OCI-LY7 (cell line): ENCODE data around the gene KICS2. TPM values are rescaled to one million over a fixed set of nuclear protein-coding genes. Genes with fewer than 3 reads are reported as not detected.

Experiments
- BruUV-seq: library from RNA; stranded (reverse); fragments of 400-500 nt; replicated peaks from 2 replicates; lab custom pipeline; 2021; lab: Mats Ljungman, UMichigan
- CTCF ChIA-PET: fragments of 300-600 bp; sonication (Branson Sonifier 250); formaldehyde crosslinking; loops from one replicate; lab custom pipeline; 2022; ENCODE audit warnings: antibody characterized with exemption; ENCODE audit not compliant: unreplicated experiment; lab: Charles Lee
- POLR2A ChIA-PET: fragments of 300-600 bp; sonication (Branson Sonifier 250); formaldehyde crosslinking; loops from one replicate; lab custom pipeline; 2022; ENCODE audit warnings: antibody characterized with exemption; lab: Charles Lee
- DNase-seq: peaks from one replicate; pipeline ENCODE4 v3.0.0-alpha.2; 2015; ENCODE audit warnings: low spot score
- H2AFZ ChIP-seq: fragments of 200-600 bp; sonication (generic), shearing (Covaris generic); 2 replicates; pipeline ENCODE4 v1.6.1; 2014; ENCODE audit warnings: mild to moderate bottlenecking, antibody characterized with exemption, low read length, moderate library complexity
- H3K27ac ChIP-seq: fragments of 200-600 bp; sonication (generic); 2 replicates; pipeline ENCODE4 v1.5.1; 2014; ENCODE audit warnings: mixed run types, low read depth, mild to moderate bottlenecking, moderate library complexity, low read length, inconsistent platforms; ENCODE audit not compliant: poor library complexity, severe bottlenecking
- H3K36me3 ChIP-seq: fragments of 200-600 bp; sonication (generic); 2 replicates; pipeline ENCODE4 v1.6.1; 2014; ENCODE audit warnings: mild to moderate bottlenecking, antibody characterized with exemption, low read length, moderate library complexity, mixed read lengths; ENCODE audit not compliant: insufficient read depth
- H3K4me1 ChIP-seq: fragments of 200-600 bp; sonication (generic); 2 replicates; pipeline ENCODE4 v1.5.1; 2014; ENCODE audit warnings: mild to moderate bottlenecking, low read length; ENCODE audit not compliant: insufficient read depth, poor library complexity, severe bottlenecking
- H3K4me2 ChIP-seq: fragments of 200-600 bp; sonication (generic); 2 replicates; pipeline ENCODE4 v1.6.1; 2014; ENCODE audit warnings: mild to moderate bottlenecking, low read length
- H3K4me3 ChIP-seq: fragments of 200-600 bp; sonication (generic); 2 replicates; pipeline ENCODE4 v1.5.1; 2014; ENCODE audit warnings: mild to moderate bottlenecking, low read depth, low read length; ENCODE audit not compliant: poor library complexity, severe bottlenecking
- H3K79me2 ChIP-seq: fragments of 200-600 bp; sonication (generic); 2 replicates; pipeline ENCODE4 v1.6.1; 2016; ENCODE audit warnings: low read depth, mild to moderate bottlenecking, low read length, moderate library complexity, mixed read lengths; ENCODE audit not compliant: insufficient read depth
- H3K9me2 ChIP-seq: fragments of 200-600 bp; sonication (generic); 2 replicates; pipeline ENCODE4 v1.6.1; 2016; ENCODE audit warnings: mild to moderate bottlenecking, low read length, mixed read lengths; ENCODE audit not compliant: insufficient read depth
- H3K9me3 ChIP-seq: fragments of 200-600 bp; sonication (generic); 2 replicates; pipeline ENCODE4 v1.6.1; 2014; ENCODE audit warnings: mild to moderate bottlenecking, mixed run types, low read length, mixed read lengths
- H4K20me1 ChIP-seq: fragments of 200-600 bp; sonication (generic); 2 replicates; pipeline ENCODE4 v1.6.1; 2014; ENCODE audit warnings: mild to moderate bottlenecking, antibody characterized with exemption, low read length, moderate library complexity, mixed read lengths; ENCODE audit not compliant: insufficient read depth
- EZH2phosphoT487 ChIP-seq: fragments of 200-600 bp; sonication (generic); IDR thresholded peaks from 2 replicates; pipeline ENCODE4 v1.6.1; 2018; ENCODE audit warnings: low read depth, borderline replicate concordance, mild to moderate bottlenecking, mixed run types, antibody characterized with exemption, low read length, moderate library complexity, mixed read lengths
- intact Hi-C: fragments of 100-400 bp; cut with micrococcal nuclease; formaldehyde crosslinking; loops from one replicate; pipeline ENCODE4 v1.10.0; 2022; ENCODE audit not compliant: unreplicated experiment
- small RNA-seq: library from RNA; depleted of rRNA; stranded (forward); fragments of <200 nt; gene quantifications from one replicate; pipeline ENCODE3, GENCODE V24; 2014
- total RNA-seq, 2 experiments: library from RNA; depleted of rRNA in 1 of 2; stranded (reverse); fragments of >200 nt in 1 of 2; shearing (Covaris generic) in 1 of 2; gene quantifications; 2 replicates each; pipeline ENCODE4 v1.2.3, GENCODE V29; 2014 to 2022
- TF ChIP-seq, protein P1 (sequence below): fragments of 200-600 bp; sonication (generic); conservative IDR thresholded peaks from 2 replicates; pipeline ENCODE4 v1.5.1; 2014; ENCODE audit warnings: mild to moderate bottlenecking, antibody characterized with exemption, low read length, moderate library complexity, mixed read lengths

The KICS2 gene
- total RNA-seq, 2 experiments from 2014 or later: 20.4 to 20.6 TPM

- no peaks in the 10 kb centered on the region for H3K9me3 ChIP-seq
- no peak overlapping the region for H3K27ac ChIP-seq
- no TSS peak for BruUV-seq
- H3K4me3 ChIP-seq: no peak overlapping the region
- intact Hi-C loops: no loop called here
- ChIA-PET POLR2A (no interaction called here), CTCF (no interaction called here)
- no peaks in the 10 kb centered on the region for H3K36me3 ChIP-seq
- H2AFZ ChIP-seq: no peak overlapping the region
- no peaks in the 10 kb centered on the region for H4K20me1 ChIP-seq
- no peak overlapping the region for H3K4me2 ChIP-seq
- no peak for TF ChIP-seq EZH2phosphoT487
- TF ChIP-seq, protein P1, sequence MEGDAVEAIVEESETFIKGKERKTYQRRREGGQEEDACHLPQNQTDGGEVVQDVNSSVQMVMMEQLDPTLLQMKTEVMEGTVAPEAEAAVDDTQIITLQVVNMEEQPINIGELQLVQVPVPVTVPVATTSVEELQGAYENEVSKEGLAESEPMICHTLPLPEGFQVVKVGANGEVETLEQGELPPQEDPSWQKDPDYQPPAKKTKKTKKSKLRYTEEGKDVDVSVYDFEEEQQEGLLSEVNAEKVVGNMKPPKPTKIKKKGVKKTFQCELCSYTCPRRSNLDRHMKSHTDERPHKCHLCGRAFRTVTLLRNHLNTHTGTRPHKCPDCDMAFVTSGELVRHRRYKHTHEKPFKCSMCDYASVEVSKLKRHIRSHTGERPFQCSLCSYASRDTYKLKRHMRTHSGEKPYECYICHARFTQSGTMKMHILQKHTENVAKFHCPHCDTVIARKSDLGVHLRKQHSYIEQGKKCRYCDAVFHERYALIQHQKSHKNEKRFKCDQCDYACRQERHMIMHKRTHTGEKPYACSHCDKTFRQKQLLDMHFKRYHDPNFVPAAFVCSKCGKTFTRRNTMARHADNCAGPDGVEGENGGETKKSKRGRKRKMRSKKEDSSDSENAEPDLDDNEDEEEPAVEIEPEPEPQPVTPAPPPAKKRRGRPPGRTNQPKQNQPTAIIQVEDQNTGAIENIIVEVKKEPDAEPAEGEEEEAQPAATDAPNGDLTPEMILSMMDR: no peak
- H3K4me1 ChIP-seq: no peaks in the 10 kb centered on the region
- no peak for DNase-seq
- no peaks in the 10 kb centered on the region for H3K9me2 ChIP-seq
- H3K79me2 ChIP-seq: no peaks in the 10 kb centered on the region
These were observed 48.6 kb downstream of the KICS2 start for GRCh38 chr12:64173456-64173855.

Small RNA genes within 50 kb of the gene (small RNA-seq; reads per million reads assigned to genes)
- gene RNU5A-7P: 0.31 reads per million
- not detected for gene RNU6-1009P

Other genes starting within 250 kb of the KICS2 start
- gene C12orf56, start 168.5 kb upstream of the KICS2 start, total RNA-seq (2014; rRNA removed; shearing (Covaris generic)): not detected in 2 replicates
- not detected in 2 replicates for gene C12orf56, start 168.5 kb upstream of the KICS2 start, total RNA-seq (2022)
- 86.8 and 101 TPM in 2 replicates for gene XPOT, start 182.1 kb upstream of the KICS2 start, total RNA-seq (2014; rRNA removed; shearing (Covaris generic))
- gene XPOT, start 182.1 kb upstream of the KICS2 start, total RNA-seq (2022): 205 and 210 TPM in 2 replicates
- gene TBK1, start 229.8 kb upstream of the KICS2 start, total RNA-seq (2014; rRNA removed; shearing (Covaris generic)): 22.7 and 26.1 TPM in 2 replicates
- gene TBK1, start 229.8 kb upstream of the KICS2 start, total RNA-seq (2022): 29.5 and 30.1 TPM in 2 replicates